H9 (cell line): ENCODE measurements around the gene MTFMT. TPM values are rescaled to one million over a fixed set of nuclear protein-coding genes. Genes with fewer than 3 reads are reported as not detected.

Source experiments
- DNase-seq: peaks from one replicate; pipeline ENCODE4 v3.0.0-alpha.2; 2017
- H2AFZ ChIP-seq: one replicate; pipeline ENCODE4 v1.6.1; 2013; ENCODE audit warnings: mild to moderate bottlenecking, low read length, control low read depth, moderate library complexity
- H2AK5ac ChIP-seq: 2 replicates; pipeline ENCODE4 v1.6.1; 2013; ENCODE audit warnings: low read length, control low read depth, mixed read lengths; ENCODE audit not compliant: insufficient read length
- H2BK120ac ChIP-seq: one replicate; pipeline ENCODE4 v1.6.1; 2013; ENCODE audit warnings: low read depth, mild to moderate bottlenecking, low read length, control low read depth, inconsistent platforms; ENCODE audit not compliant: poor library complexity, severe bottlenecking
- H2BK12ac ChIP-seq: 2 replicates; pipeline ENCODE4 v1.6.1; 2013; ENCODE audit warnings: low read length, control low read depth, mixed read lengths, low read depth; ENCODE audit not compliant: insufficient read length
- H2BK15ac ChIP-seq: 2 replicates; pipeline ENCODE4 v1.6.1; 2013; ENCODE audit warnings: low read depth, low read length, control low read depth
- H2BK20ac ChIP-seq: one replicate; pipeline ENCODE4 v1.6.1; 2013; ENCODE audit warnings: low read depth, mild to moderate bottlenecking, low read length, control low read depth, inconsistent platforms; ENCODE audit not compliant: poor library complexity, severe bottlenecking
- H2BK5ac ChIP-seq: 2 replicates; pipeline ENCODE4 v1.6.1; 2013; ENCODE audit warnings: low read length, control low read depth, mixed read lengths; ENCODE audit not compliant: insufficient read length
- H3K14ac ChIP-seq: 2 replicates; pipeline ENCODE4 v1.6.1; 2013; ENCODE audit warnings: low read length, control low read depth; ENCODE audit not compliant: insufficient read depth
- H3K18ac ChIP-seq: 2 replicates; pipeline ENCODE4 v1.6.1; 2013; ENCODE audit warnings: low read depth, mild to moderate bottlenecking, mixed read lengths, low read length, control low read depth; ENCODE audit not compliant: insufficient read length
- H3K23ac ChIP-seq: 2 replicates; pipeline ENCODE4 v1.6.1; 2013; ENCODE audit warnings: low read length, control low read depth, mixed read lengths, low read depth; ENCODE audit not compliant: insufficient read length
- H3K23me2 ChIP-seq: 2 replicates; pipeline ENCODE4 v1.6.1; 2013; ENCODE audit warnings: low read depth, mild to moderate bottlenecking, mixed read lengths, low read length, control low read depth; ENCODE audit not compliant: insufficient read length, poor library complexity, severe bottlenecking
- H3K27ac ChIP-seq: 2 replicates; pipeline ENCODE4 v1.5.1; 2013; ENCODE audit warnings: low read length, control low read depth, mixed read lengths, low read depth; ENCODE audit not compliant: insufficient read length
- H3K27me3 ChIP-seq: 2 replicates; pipeline ENCODE4 v1.6.1; 2013; ENCODE audit warnings: low read length, control low read depth, inconsistent platforms; ENCODE audit not compliant: insufficient read depth
- H3K4ac ChIP-seq: 2 replicates; pipeline ENCODE4 v1.6.1; 2013; ENCODE audit warnings: low read depth, mild to moderate bottlenecking, control low read depth, inconsistent platforms, low read length, moderate library complexity
- H3K4me1 ChIP-seq: 2 replicates; pipeline ENCODE4 v1.6.1; 2013; ENCODE audit warnings: low read length, control low read depth, inconsistent platforms; ENCODE audit not compliant: insufficient read depth
- H3K4me2 ChIP-seq: 2 replicates; pipeline ENCODE4 v1.6.1; 2013; ENCODE audit warnings: low read length, control low read depth, mixed read lengths; ENCODE audit not compliant: insufficient read length, insufficient read depth
- H3K56ac ChIP-seq: 2 replicates; pipeline ENCODE4 v1.6.1; 2013; ENCODE audit warnings: low read depth, mild to moderate bottlenecking, mixed read lengths, low read length, control low read depth; ENCODE audit not compliant: insufficient read length
- H3K79me1 ChIP-seq: 2 replicates; pipeline ENCODE4 v1.6.1; 2013; ENCODE audit warnings: low read depth, mild to moderate bottlenecking, moderate library complexity, low read length, control low read depth, inconsistent platforms; ENCODE audit not compliant: insufficient read depth, poor library complexity, severe bottlenecking
- H3K79me2 ChIP-seq: 2 replicates; pipeline ENCODE4 v1.6.1; 2013; ENCODE audit warnings: low read length, control low read depth, inconsistent platforms; ENCODE audit not compliant: insufficient read depth
- H3K9ac ChIP-seq: 2 replicates; pipeline ENCODE4 v1.6.1; 2013; ENCODE audit warnings: low read length, control low read depth, mixed read lengths; ENCODE audit not compliant: insufficient read length; ENCODE audit errors: extremely low read depth
- H3K9me3 ChIP-seq: one replicate; pipeline ENCODE4 v1.6.1; 2013; ENCODE audit warnings: low read depth, low read length, inconsistent platforms; ENCODE audit not compliant: control insufficient read depth
- H3T11ph ChIP-seq: one replicate; pipeline ENCODE4 v1.6.1; 2013; ENCODE audit warnings: mild to moderate bottlenecking, low read length, control low read depth, inconsistent platforms
- H4K20me1 ChIP-seq: one replicate; pipeline ENCODE4 v1.6.1; 2013; ENCODE audit not compliant: control insufficient read depth, insufficient read length, insufficient read depth
- H4K5ac ChIP-seq: 2 replicates; pipeline ENCODE4 v1.6.1; 2013; ENCODE audit warnings: low read depth, mild to moderate bottlenecking, mixed read lengths, low read length, control low read depth; ENCODE audit not compliant: insufficient read length
- H4K8ac ChIP-seq: replicated peaks from 2 replicates; pipeline ENCODE4 v1.6.1; 2013; ENCODE audit warnings: low read length, control low read depth, mixed read lengths, low read depth; ENCODE audit not compliant: insufficient read length
- H4K91ac ChIP-seq: 2 replicates; pipeline ENCODE4 v1.6.1; 2013; ENCODE audit warnings: low read depth, mild to moderate bottlenecking, moderate library complexity, mixed read lengths, low read length, control low read depth; ENCODE audit not compliant: insufficient read length
- H3K27ac Mint-ChIP-seq, 3 experiments: 2 replicates in 2 of 3; 3 replicates in 1 of 3; pipeline ENCODE4 v1.8.0; 2020 to 2021; ENCODE audit warnings: mixed read lengths in 3 of 3, mild to moderate bottlenecking in 1 of 3, moderate library complexity in 1 of 3
- H3K27me3 Mint-ChIP-seq: 2 replicates; pipeline ENCODE4 v1.8.0; 2021; ENCODE audit warnings: low read depth, mild to moderate bottlenecking, moderate library complexity, mixed read lengths
- H3K36me3 Mint-ChIP-seq, 3 experiments: 2 replicates in 2 of 3; 3 replicates in 1 of 3; pipeline ENCODE4 v1.8.0; 2020 to 2021; ENCODE audit warnings: low read depth in 3 of 3, mixed read lengths in 3 of 3; ENCODE audit not compliant: insufficient read depth in 1 of 3
- H3K4me1 Mint-ChIP-seq, 2 experiments: 2 replicates each; pipeline ENCODE4 v1.8.0; 2020; ENCODE audit warnings: mixed read lengths in 2 of 2
- H3K4me3 Mint-ChIP-seq, 2 experiments: 2 replicates in 1 of 2; 3 replicates in 1 of 2; pipeline ENCODE4 v1.8.0; 2020 to 2021; ENCODE audit warnings: mild to moderate bottlenecking in 2 of 2, mixed read lengths in 2 of 2, moderate library complexity in 1 of 2
- H3K9me3 Mint-ChIP-seq, 2 experiments: 2 replicates in 1 of 2; 3 replicates in 1 of 2; pipeline ENCODE4 v1.8.0; 2020; ENCODE audit warnings: mild to moderate bottlenecking in 2 of 2, mixed read lengths in 2 of 2, moderate library complexity in 1 of 2
- whole genome bisulfite sequencing: extraction: QIAGEN DNeasy Blood & Tissue Kit; methylation state at CpG from one replicate; pipeline ENCODE4 v1.1.7; 2013; ENCODE audit warnings: missing lambda C conversion rate, low lambda C conversion rate, mixed read lengths; ENCODE audit not compliant: insufficient read length; ENCODE audit errors: extremely low coverage; 5-methylcytosine and 5-hydroxymethylcytosine counted together
- total RNA-seq: library from RNA; stranded (reverse); gene quantifications from 2 replicates; pipeline ENCODE4 v1.2.1, GENCODE V29; 2021
- TF ChIP-seq, protein P1 (sequence below): fragments of 200-600 bp; sonication (generic); conservative IDR thresholded peaks from 3 replicates; pipeline ENCODE4 v1.8.0; 2021; ENCODE audit warnings: antibody characterized with exemption, mild to moderate bottlenecking

Gene MTFMT
- total RNA-seq, 1 experiment from 2014 or later = 16.0 TPM

DNA sequence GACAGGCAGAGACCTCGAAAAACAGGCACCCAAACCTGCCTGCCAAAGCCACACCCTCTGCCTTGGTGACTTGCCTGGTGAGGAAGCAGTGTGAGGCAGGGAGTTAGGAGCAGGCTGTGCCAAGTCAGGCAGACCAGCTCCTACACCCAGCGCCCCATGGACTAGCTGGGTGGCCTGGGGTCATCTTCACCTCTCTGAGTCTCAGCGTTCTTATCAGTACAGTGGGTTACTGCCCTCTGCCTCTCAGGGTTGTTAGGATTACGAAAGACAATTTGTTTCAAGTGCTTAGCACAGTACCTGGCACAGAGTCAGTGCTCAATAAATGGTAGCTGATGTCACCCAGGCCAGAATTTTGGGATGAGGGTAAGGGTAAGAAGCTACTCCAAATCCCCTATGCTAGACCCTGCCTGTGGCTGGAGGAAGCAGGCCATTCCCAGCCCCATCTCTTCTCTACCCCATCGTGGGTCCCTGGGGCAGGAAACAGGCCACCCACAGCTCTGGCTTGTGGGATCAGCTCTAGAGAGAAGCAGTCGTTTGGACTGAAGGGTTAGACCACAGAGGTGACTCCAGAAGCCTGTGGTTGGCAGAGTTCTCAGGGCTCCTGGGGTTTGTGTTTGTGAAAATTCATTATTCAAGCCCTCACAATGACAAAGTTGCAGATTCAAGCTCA is 25.9 kb upstream of the MTFMT start:
- H3K23me2 ChIP-seq = no peaks in the 10 kb centered on the region
- no peak overlapping the region for H3K14ac ChIP-seq
- H3K4me2 ChIP-seq = no peak overlapping the region
- no peaks in the 10 kb centered on the region for H3K9me3 ChIP-seq
- no peak for DNase-seq
- H2BK12ac ChIP-seq = no peak overlapping the region
- H3K79me1 ChIP-seq = no peaks in the 10 kb centered on the region
- no peak overlapping the region for H3K18ac ChIP-seq
- peak overlapping the region in 1 of 3 experiments; percentile 7; a peak in 2 of 7 replicates for H3K27ac Mint-ChIP-seq
- no peak overlapping the region for H2AK5ac ChIP-seq
- H3K4me3 Mint-ChIP-seq = no peak overlapping the region
- no peaks in the 10 kb centered on the region for H3K79me2 ChIP-seq
- no peak overlapping the region for H3K56ac ChIP-seq
- H3K9ac ChIP-seq = no peak overlapping the region
- H4K91ac ChIP-seq = no peak overlapping the region
- H3K27me3 ChIP-seq = no peaks in the 10 kb centered on the region
- no peak overlapping the region for H2BK120ac ChIP-seq
- H3T11ph ChIP-seq = no peak overlapping the region
- no peak overlapping the region for H4K8ac ChIP-seq
- no peak overlapping the region for H3K23ac ChIP-seq
- no peak overlapping the region for H2BK20ac ChIP-seq
- TF ChIP-seq, protein P1, sequence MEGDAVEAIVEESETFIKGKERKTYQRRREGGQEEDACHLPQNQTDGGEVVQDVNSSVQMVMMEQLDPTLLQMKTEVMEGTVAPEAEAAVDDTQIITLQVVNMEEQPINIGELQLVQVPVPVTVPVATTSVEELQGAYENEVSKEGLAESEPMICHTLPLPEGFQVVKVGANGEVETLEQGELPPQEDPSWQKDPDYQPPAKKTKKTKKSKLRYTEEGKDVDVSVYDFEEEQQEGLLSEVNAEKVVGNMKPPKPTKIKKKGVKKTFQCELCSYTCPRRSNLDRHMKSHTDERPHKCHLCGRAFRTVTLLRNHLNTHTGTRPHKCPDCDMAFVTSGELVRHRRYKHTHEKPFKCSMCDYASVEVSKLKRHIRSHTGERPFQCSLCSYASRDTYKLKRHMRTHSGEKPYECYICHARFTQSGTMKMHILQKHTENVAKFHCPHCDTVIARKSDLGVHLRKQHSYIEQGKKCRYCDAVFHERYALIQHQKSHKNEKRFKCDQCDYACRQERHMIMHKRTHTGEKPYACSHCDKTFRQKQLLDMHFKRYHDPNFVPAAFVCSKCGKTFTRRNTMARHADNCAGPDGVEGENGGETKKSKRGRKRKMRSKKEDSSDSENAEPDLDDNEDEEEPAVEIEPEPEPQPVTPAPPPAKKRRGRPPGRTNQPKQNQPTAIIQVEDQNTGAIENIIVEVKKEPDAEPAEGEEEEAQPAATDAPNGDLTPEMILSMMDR = no peak
- H4K20me1 ChIP-seq = no peaks in the 10 kb centered on the region
- no peak overlapping the region for H2BK5ac ChIP-seq
- no peak overlapping the region for H2BK15ac ChIP-seq
- no peak overlapping the region for H4K5ac ChIP-seq
- no peak overlapping the region for H3K27ac ChIP-seq
- H2AFZ ChIP-seq = no peak overlapping the region
- H3K27me3 Mint-ChIP-seq = no peaks in the 10 kb centered on the region
- H3K4me1 Mint-ChIP-seq = no peaks in the 10 kb centered on the region
- no peaks in the 10 kb centered on the region for H3K4me1 ChIP-seq
- H3K36me3 Mint-ChIP-seq = peaks cover 0 to 6% (median 4%) of the 10 kb centered on the region in 3 experiments; a peak in 3 of 7 replicates
- no peaks in the 10 kb centered on the region for H3K9me3 Mint-ChIP-seq
- no peak overlapping the region for H3K4ac ChIP-seq
- WGBS = no CpG with 5 or more reads among the region's 6 CpGs
